ENCODE results near the gene CHRNA4. TPM values are rescaled to one million over a fixed set of nuclear protein-coding genes. Genes with fewer than 3 reads are reported as not detected.

CHRNA4 gene
- total RNA-seq, 4 donors from 2014 or later = 0.54 to 6.3 (median 1.9) TPM

DNA sequence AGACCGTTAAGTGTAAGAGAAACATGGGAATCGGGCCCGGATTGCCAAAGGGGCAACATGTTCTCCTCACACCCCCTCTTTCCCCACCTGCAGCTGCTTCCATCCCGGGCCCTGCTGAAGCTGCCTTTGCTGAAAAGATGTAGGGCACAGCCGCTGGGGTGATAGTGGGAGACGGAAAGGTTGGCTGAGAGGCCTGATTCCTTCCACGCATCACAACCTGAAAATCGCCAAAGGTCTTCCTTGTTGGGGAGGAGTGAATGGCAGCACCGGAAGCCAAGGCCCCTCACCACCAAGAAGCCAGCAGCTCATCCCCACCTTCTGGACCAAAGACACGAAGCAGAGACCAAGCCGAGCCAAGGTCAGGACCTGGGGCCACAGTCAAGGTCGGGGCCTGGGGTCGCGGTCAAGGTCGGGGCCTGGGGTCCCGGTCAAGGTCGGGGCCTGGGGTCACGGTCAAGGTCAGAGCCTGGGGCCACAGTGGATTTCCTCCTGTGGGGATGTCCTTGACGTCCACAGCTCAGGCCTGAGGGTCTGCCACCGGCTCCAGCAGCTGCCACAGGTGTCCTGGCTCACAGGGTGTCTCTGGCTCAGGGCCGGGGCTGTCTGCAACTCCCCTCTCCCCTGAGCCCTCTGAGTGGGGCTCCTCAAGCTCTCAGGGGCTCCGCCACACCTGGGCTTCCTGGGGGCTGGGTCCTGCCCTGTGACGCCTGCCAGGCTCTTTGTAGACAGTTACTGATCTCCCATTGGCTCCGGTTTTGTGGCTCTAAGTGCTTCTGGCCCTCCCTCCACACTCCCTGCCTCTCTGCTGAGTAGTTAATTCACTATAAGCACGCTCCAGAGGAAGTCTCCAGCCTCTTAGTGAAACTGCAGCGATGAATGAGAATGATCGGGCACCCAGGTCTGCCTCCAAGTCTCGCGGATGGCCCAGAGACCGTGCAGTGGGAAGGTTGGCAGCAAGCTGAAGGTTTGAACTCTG is 5.5 kb upstream of the CHRNA4 start:
- peak; percentile 35 to 51 for DNase-seq
- no peaks in the 10 kb centered on the region for H3K9me3 ChIP-seq
- no peaks in the 10 kb centered on the region for H3K27me3 ChIP-seq
- TF ChIP-seq POLR2A (IDR thresholded peaks at IDR 0.05) = no peak
- TF ChIP-seq, protein P1, sequence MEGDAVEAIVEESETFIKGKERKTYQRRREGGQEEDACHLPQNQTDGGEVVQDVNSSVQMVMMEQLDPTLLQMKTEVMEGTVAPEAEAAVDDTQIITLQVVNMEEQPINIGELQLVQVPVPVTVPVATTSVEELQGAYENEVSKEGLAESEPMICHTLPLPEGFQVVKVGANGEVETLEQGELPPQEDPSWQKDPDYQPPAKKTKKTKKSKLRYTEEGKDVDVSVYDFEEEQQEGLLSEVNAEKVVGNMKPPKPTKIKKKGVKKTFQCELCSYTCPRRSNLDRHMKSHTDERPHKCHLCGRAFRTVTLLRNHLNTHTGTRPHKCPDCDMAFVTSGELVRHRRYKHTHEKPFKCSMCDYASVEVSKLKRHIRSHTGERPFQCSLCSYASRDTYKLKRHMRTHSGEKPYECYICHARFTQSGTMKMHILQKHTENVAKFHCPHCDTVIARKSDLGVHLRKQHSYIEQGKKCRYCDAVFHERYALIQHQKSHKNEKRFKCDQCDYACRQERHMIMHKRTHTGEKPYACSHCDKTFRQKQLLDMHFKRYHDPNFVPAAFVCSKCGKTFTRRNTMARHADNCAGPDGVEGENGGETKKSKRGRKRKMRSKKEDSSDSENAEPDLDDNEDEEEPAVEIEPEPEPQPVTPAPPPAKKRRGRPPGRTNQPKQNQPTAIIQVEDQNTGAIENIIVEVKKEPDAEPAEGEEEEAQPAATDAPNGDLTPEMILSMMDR (IDR thresholded peaks at IDR 0.05) = no peak
- intact Hi-C loops (cut with DNase I) = no loop called here
- H3K4me1 ChIP-seq = no peaks in the 10 kb centered on the region
- H3K36me3 ChIP-seq = no peaks in the 10 kb centered on the region
- H3K27ac ChIP-seq = no peak overlapping the region
- WGBS, 2 donors = 49 to 62% methylated on average over 14 to 19 of the region's 30 CpGs
- no peak overlapping the region for H3K4me3 ChIP-seq (replicated peaks in 1 of 3)

DNA sequence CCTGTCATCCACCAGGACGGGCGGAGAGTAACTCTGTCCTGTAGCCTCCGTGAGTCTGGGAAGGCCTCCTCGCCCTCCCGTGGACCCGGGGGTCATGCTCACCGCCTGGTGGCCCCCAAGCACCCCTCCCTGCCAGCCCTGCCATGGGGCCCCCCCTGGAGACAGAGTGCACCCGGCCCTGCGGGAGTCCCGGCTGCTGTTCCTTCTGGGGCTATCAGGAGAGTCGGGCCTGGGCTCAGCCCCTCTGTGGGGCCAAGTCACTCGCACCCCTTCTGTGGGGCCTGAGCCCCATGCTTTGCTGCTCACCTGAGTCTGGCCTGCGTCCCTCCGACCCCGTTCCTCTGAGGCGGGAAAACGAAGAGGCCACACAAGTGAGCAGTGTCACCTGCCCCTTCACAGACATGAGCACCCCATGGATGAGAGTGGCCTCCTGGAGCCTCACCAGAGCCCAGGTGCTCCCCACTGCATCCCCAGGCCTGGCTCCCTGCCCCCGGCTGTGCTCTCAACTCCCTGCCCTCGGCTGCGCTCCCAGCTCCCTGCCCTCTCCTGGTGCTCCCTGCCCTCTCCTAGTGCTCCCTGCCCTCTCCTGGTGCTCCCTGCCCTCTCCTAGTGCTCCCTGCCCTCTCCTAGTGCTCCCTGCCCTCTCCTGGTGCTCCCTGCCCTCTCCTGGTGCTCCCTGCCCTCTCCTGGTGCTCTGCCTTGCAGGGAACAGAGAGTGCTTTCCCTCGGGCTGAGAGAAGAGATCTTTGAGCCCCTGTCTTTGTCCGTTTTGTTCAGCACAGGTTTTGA is 4.6 kb upstream of the CHRNA4 start:
- Histone ChIP-seq H3K4me3 (replicated peaks in 1 of 3) (no peak overlapping the region), H3K36me3 (no peaks in the 10 kb centered on the region), H3K9me3 (no peaks in the 10 kb centered on the region), H3K27ac (no peak overlapping the region), H3K27me3 (no peaks in the 10 kb centered on the region), H3K4me1 (peaks cover 0 to 3% of the 10 kb centered on the region in 2 donors)
- no peak for DNase-seq
- 81 to 87% methylated on average over 8 to 17 of the region's 22 CpGs for WGBS, 2 donors
- TF ChIP-seq, protein P1 (IDR thresholded peaks at IDR 0.05) = no peak
- no peak for TF ChIP-seq POLR2A (IDR thresholded peaks at IDR 0.05)
- intact Hi-C loops (cut with DNase I) = no loop called here

DNA sequence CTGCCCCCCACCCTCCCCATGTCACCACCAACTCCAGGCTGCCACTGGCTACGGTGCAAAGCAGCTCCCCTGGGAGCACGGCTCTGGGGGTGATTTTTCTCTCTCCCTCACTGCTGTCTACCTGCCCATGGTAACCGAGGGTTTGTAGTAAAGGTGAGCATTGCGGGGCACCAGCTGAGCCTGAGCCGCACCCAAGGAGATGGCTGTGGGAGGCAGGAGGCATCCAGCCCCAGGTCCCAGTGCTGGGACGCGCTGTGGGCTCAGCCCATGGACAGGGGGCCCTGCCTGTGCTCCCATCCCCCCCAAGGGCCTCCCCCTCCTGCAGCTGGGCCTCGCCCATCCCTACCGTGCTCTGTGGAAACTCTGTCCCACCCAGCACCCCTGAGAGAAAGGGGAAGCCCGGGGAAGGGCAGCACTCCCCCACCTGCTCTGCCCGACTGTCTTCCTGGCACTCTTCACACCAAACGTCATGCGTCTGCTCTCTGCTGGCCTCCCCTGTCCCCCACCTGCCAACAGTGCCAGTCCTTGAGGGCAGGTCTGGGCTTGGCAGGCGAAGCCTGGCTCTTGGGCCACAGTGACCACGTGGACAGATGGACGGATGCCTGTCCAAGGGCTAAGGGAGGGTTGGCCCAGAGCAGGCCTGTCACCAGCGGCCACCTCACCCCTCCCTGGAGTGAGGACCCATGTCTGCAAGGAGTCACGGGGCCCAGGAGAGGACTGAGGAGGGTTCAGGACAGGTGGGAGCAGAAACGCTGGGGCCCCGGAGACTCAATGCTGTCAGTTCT is 3.8 kb upstream of the CHRNA4 start:
- Histone ChIP-seq H3K4me1 (peaks cover 0 to 6% of the 10 kb centered on the region in 2 donors), H3K27me3 (no peaks in the 10 kb centered on the region), H3K4me3 (replicated peaks in 1 of 3) (no peak overlapping the region), H3K9me3 (no peaks in the 10 kb centered on the region), H3K27ac (no peak overlapping the region), H3K36me3 (no peaks in the 10 kb centered on the region)
- WGBS, 2 donors = 60 to 78% methylated on average over 7 to 15 of the region's 20 CpGs
- intact Hi-C loops (cut with DNase I) = loop anchor here (5.0 kb wide), 1 partner anchor 43 kb away; no protein-coding TSS in a partner anchor
- TF ChIP-seq POLR2A (IDR thresholded peaks at IDR 0.05) = no peak
- TF ChIP-seq, protein P1 (IDR thresholded peaks at IDR 0.05) = no peak
- peak; percentile 71 to 78 for DNase-seq

DNA sequence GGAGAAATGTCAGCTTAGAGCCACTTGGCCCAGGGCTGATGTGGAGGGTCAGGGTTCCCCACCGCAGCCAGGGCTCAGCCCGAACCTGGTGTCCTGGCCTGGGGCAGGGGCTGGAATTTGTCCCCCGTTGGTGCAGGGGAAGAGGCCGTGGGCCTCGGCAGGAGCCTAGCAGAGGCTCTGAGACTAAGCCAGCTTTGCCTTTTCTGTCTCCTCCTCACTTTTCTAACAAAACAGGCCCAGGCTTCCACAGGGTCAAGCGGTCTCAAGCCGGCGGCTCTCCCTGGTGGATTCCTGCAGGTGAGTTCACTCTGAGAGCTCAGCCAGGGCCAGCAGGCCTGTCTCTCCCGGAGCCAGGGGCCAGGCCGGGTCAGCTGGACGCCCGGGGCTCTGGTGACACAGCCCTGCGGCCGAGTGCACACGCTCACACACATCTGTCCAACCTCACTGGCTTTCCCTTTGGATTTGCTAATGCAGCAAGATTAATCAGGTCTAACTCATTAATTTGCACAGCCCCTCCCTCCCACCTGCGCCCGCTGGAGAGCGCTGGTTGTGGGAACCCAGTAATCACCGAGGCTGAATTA is 2.9 kb upstream of the CHRNA4 start:
- H3K27ac ChIP-seq = no peak overlapping the region
- H3K9me3 ChIP-seq = no peaks in the 10 kb centered on the region
- intact Hi-C loops (cut with DNase I) = loop anchor here (5.0 kb wide), 1 partner anchor 42 kb away; no protein-coding TSS in a partner anchor
- no peaks in the 10 kb centered on the region for H3K36me3 ChIP-seq
- DNase-seq = no peak
- no peak for TF ChIP-seq POLR2A (IDR thresholded peaks at IDR 0.05)
- TF ChIP-seq, protein P1 (IDR thresholded peaks at IDR 0.05) = no peak
- WGBS, 2 donors = 84 to 86% methylated on average over 18 to 19 of the region's 19 CpGs
- H3K27me3 ChIP-seq = no peaks in the 10 kb centered on the region
- H3K4me1 ChIP-seq = peaks cover 0 to 6% of the 10 kb centered on the region in 2 donors
- no peak overlapping the region for H3K4me3 ChIP-seq (replicated peaks in 1 of 3)
